ENCODE results near the gene STAT5A.
"Not testable (repeated sequence)": the region's sequence is repeated elsewhere in the genome, so short reads cannot be mapped to it uniquely, and the experiment has no call there.

Gene STAT5A

GRCh38 chr17:42329025-42329976 lies 41.0 kb downstream of the STAT5A start:
- no peak for DNase-seq (ENCODE audit: low read depth, low spot score)

- no peak for DNase-seq (ENCODE audit: low read depth, low spot score)
Observed at GRCh38 chr17:42333053-42333452, 44.8 kb downstream of the STAT5A start.

- no peak for DNase-seq (ENCODE audit: low read depth, low spot score)
Observed at GRCh38 chr17:42334677-42335076, 46.4 kb downstream of the STAT5A start.

GRCh38 chr17:42337442-42337841 lies 49.1 kb downstream of the STAT5A start:
- peak; percentile 22 for DNase-seq (ENCODE audit: low read depth, low spot score)

GRCh38 chr17:42338427-42338985 lies 50.2 kb downstream of the STAT5A start:
- no peak for DNase-seq (ENCODE audit: low read depth, low spot score)

GRCh38 chr17:42339221-42339620 lies 50.9 kb downstream of the STAT5A start:
- no peak for DNase-seq (ENCODE audit: low read depth, low spot score)

- no peak for DNase-seq (ENCODE audit: low read depth, low spot score)
Observed at GRCh38 chr17:42340691-42341127, 52.4 kb downstream of the STAT5A start.

GRCh38 chr17:42341568-42341967 lies 53.3 kb downstream of the STAT5A start:
- no peak for DNase-seq (ENCODE audit: low read depth, low spot score)

GRCh38 chr17:42342242-42343008 lies 54.1 kb downstream of the STAT5A start:
- DNase-seq (ENCODE audit: low read depth, low spot score), result no peak

GRCh38 chr17:42345396-42346073 lies 57.2 kb downstream of the STAT5A start:
- DNase-seq (ENCODE audit: low read depth, low spot score), result no peak

GRCh38 chr17:42346481-42346880 lies 58.2 kb downstream of the STAT5A start:
- no peak for DNase-seq (ENCODE audit: low read depth, low spot score)

- DNase-seq (ENCODE audit: low read depth, low spot score), result no peak
Observed at GRCh38 chr17:42347198-42347597, 58.9 kb downstream of the STAT5A start.

GRCh38 chr17:42347606-42348005 lies 59.3 kb downstream of the STAT5A start:
- no peak for DNase-seq (ENCODE audit: low read depth, low spot score)

GRCh38 chr17:42348104-42348503 lies 59.8 kb downstream of the STAT5A start:
- DNase-seq (ENCODE audit: low read depth, low spot score), result no peak

GRCh38 chr17:42354956-42355843 lies 66.9 kb downstream of the STAT5A start:
- DNase-seq (ENCODE audit: low read depth, low spot score), result no peak

GRCh38 chr17:42358434-42358833 lies 70.1 kb downstream of the STAT5A start:
- DNase-seq (ENCODE audit: low read depth, low spot score), result no peak

- no peak for DNase-seq (ENCODE audit: low read depth, low spot score)
Observed at GRCh38 chr17:42359133-42359532, 70.8 kb downstream of the STAT5A start.

- DNase-seq (ENCODE audit: low read depth, low spot score), result not testable (repeated sequence)
Observed at GRCh38 chr17:42360388-42360787, 72.1 kb downstream of the STAT5A start.
